Neural cell (in vitro differentiated cells): ENCODE measurements around the gene NDUFAF4. TPM values are rescaled to one million over a fixed set of nuclear protein-coding genes. Genes with fewer than 3 reads are reported as not detected.

Experiments
- H2AFZ ChIP-seq: fragments of 200-600, 300-800 bp; sonication (generic), shearing (Covaris generic); 2 replicates; pipeline ENCODE4 v1.6.0; 2014; ENCODE audit warnings: low read depth, mild to moderate bottlenecking, antibody characterized with exemption, low read length, moderate library complexity
- H3F3A ChIP-seq: fragments of 200-600 bp; shearing (Covaris generic); 2 replicates; pipeline ENCODE4 v1.6.1; 2016; ENCODE audit warnings: mild to moderate bottlenecking, moderate library complexity, mixed read lengths, antibody characterized with exemption, low read length; ENCODE audit not compliant: insufficient read depth, poor library complexity, severe bottlenecking
- H3K27ac ChIP-seq: fragments of 200-600, 300-800 bp; sonication (generic), shearing (Covaris generic); 2 replicates; pipeline ENCODE4 v1.5.1; 2014; ENCODE audit warnings: mild to moderate bottlenecking, low read length, moderate library complexity
- H3K27me3 ChIP-seq: fragments of 300-800, 200-600 bp; sonication (generic), shearing (Covaris generic); 2 replicates; pipeline ENCODE4 v1.6.0; 2014; ENCODE audit warnings: mild to moderate bottlenecking, low read depth, low read length, moderate library complexity; ENCODE audit not compliant: insufficient read depth
- H3K36me3 ChIP-seq: fragments of 300-800, 200-600 bp; sonication (generic), shearing (Covaris generic); 2 replicates; pipeline ENCODE4 v1.5.1; 2014; ENCODE audit warnings: mild to moderate bottlenecking, antibody characterized with exemption, low read length, moderate library complexity; ENCODE audit not compliant: insufficient read depth
- H3K4me2 ChIP-seq: fragments of 300-800, 200-600 bp; sonication (generic), shearing (Covaris generic); 2 replicates; pipeline ENCODE4 v1.6.0; 2014; ENCODE audit warnings: mild to moderate bottlenecking, low read length
- H3K4me3 ChIP-seq: fragments of 300-800, 200-600 bp; sonication (generic), shearing (Covaris generic); 2 replicates; pipeline ENCODE4 v1.5.1; 2014; ENCODE audit warnings: mild to moderate bottlenecking, low read length, moderate library complexity
- H3K79me2 ChIP-seq: fragments of 200-600 bp; shearing (Covaris generic); replicated peaks from 2 replicates; pipeline ENCODE4 v1.6.0; 2014; ENCODE audit warnings: mild to moderate bottlenecking, low read length, moderate library complexity; ENCODE audit not compliant: insufficient read depth
- H3K9ac ChIP-seq: fragments of 300-800, 200-600 bp; sonication (generic), shearing (Covaris generic); 2 replicates; pipeline ENCODE4 v1.6.1; 2016; ENCODE audit warnings: mild to moderate bottlenecking, low read length, mixed read lengths
- H3K9me2 ChIP-seq: fragments of 200-600 bp; shearing (Covaris generic); 2 replicates; pipeline ENCODE4 v1.6.1; 2016; ENCODE audit warnings: mild to moderate bottlenecking, low read length, mixed read lengths; ENCODE audit not compliant: insufficient read depth
- H3K9me3 ChIP-seq: fragments of 200-600, 300-800 bp; sonication (generic), shearing (Covaris generic); 2 replicates; pipeline ENCODE4 v1.6.1; 2016; ENCODE audit warnings: mild to moderate bottlenecking, mixed run types, low read length, moderate library complexity, mixed read lengths
- H4K20me1 ChIP-seq: fragments of 200-600 bp; shearing (Covaris generic); 2 replicates; pipeline ENCODE4 v1.6.1; 2016; ENCODE audit warnings: mild to moderate bottlenecking, mixed run types; ENCODE audit not compliant: insufficient read depth
- EP300 ChIP-seq: fragments of 450-650 bp; conservative IDR thresholded peaks from 2 replicates; pipeline ENCODE4 v1.6.1; 2014; ENCODE audit warnings: antibody characterized with exemption, mild to moderate bottlenecking, moderate library complexity; ENCODE audit not compliant: poor library complexity, severe bottlenecking
- MXI1 ChIP-seq: fragments of 450-650 bp; conservative IDR thresholded peaks from 2 replicates; pipeline ENCODE4 v1.6.1; 2014; ENCODE audit warnings: antibody characterized with exemption, mild to moderate bottlenecking; ENCODE audit not compliant: poor library complexity, severe bottlenecking
- POLR2AphosphoS5 ChIP-seq: IDR thresholded peaks from 2 replicates; pipeline ENCODE4 v1.6.1; 2012
- RAD21 ChIP-seq: fragments of 450-650 bp; conservative IDR thresholded peaks from 2 replicates; pipeline ENCODE4 v1.6.1; 2014; ENCODE audit warnings: antibody characterized with exemption, mild to moderate bottlenecking, moderate library complexity
- SMC3 ChIP-seq: fragments of 450-650 bp; conservative IDR thresholded peaks from 2 replicates; pipeline ENCODE4 v1.6.1; 2014; ENCODE audit warnings: antibody characterized with exemption, mild to moderate bottlenecking, moderate library complexity; ENCODE audit not compliant: poor library complexity
- TAF1 ChIP-seq: IDR thresholded peaks from 2 replicates; pipeline ENCODE4 v1.6.1; 2012; ENCODE audit warnings: low read depth
- polyA plus RNA-seq: library from polyadenylated mRNA; depleted of rRNA; stranded (reverse); fragments of >200 nt; gene quantifications from 2 replicates; pipeline ENCODE4 v1.2.3, GENCODE V29; 2014
- TF ChIP-seq, protein P1 (sequence below): fragments of 450-650 bp; IDR thresholded peaks from 2 replicates; pipeline ENCODE4 v1.5.1; 2014; ENCODE audit warnings: antibody characterized with exemption, mild to moderate bottlenecking, moderate library complexity; ENCODE audit not compliant: poor library complexity, severe bottlenecking
- TF ChIP-seq, protein P2 (sequence below): IDR thresholded peaks from 2 replicates; pipeline ENCODE4 v1.6.1; 2012; ENCODE audit warnings: borderline replicate concordance

NDUFAF4 gene
- polyA plus RNA-seq, 1 donor from 2014 or later, result 55.9 TPM

DNA sequence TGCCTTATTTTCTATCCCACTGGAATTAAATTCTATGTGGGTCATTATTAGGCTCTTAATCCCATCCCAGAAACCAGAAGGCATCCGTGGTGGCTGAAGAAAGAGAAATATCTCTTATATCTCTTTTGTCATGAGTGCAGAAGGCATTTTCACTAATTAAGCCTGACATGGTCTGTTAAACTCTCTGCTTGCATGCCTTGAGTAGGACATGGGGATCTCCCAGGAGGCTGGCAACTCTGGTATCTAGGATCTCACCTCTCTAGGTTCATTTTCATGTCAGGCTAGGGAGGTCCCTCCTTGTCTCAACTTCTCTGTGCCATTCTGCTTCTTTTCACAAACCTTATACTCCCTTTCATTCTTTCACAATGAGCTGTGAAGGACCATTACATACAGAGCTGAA lies 35.1 kb downstream of the NDUFAF4 start:
- H3K4me2 ChIP-seq, result no peak overlapping the region
- no peak overlapping the region for H3K9ac ChIP-seq
- H3K36me3 ChIP-seq, result no peaks in the 10 kb centered on the region
- no peaks in the 10 kb centered on the region for H3K9me3 ChIP-seq
- H2AFZ ChIP-seq, result no peak overlapping the region
- no peaks in the 10 kb centered on the region for H4K20me1 ChIP-seq
- no peak for TF ChIP-seq POLR2AphosphoS5
- no peak for TF ChIP-seq SMC3
- TF ChIP-seq MXI1, result no peak
- TF ChIP-seq, protein P1, sequence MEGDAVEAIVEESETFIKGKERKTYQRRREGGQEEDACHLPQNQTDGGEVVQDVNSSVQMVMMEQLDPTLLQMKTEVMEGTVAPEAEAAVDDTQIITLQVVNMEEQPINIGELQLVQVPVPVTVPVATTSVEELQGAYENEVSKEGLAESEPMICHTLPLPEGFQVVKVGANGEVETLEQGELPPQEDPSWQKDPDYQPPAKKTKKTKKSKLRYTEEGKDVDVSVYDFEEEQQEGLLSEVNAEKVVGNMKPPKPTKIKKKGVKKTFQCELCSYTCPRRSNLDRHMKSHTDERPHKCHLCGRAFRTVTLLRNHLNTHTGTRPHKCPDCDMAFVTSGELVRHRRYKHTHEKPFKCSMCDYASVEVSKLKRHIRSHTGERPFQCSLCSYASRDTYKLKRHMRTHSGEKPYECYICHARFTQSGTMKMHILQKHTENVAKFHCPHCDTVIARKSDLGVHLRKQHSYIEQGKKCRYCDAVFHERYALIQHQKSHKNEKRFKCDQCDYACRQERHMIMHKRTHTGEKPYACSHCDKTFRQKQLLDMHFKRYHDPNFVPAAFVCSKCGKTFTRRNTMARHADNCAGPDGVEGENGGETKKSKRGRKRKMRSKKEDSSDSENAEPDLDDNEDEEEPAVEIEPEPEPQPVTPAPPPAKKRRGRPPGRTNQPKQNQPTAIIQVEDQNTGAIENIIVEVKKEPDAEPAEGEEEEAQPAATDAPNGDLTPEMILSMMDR, result no peak
- TF ChIP-seq RAD21, result no peak
- TF ChIP-seq, protein P2, sequence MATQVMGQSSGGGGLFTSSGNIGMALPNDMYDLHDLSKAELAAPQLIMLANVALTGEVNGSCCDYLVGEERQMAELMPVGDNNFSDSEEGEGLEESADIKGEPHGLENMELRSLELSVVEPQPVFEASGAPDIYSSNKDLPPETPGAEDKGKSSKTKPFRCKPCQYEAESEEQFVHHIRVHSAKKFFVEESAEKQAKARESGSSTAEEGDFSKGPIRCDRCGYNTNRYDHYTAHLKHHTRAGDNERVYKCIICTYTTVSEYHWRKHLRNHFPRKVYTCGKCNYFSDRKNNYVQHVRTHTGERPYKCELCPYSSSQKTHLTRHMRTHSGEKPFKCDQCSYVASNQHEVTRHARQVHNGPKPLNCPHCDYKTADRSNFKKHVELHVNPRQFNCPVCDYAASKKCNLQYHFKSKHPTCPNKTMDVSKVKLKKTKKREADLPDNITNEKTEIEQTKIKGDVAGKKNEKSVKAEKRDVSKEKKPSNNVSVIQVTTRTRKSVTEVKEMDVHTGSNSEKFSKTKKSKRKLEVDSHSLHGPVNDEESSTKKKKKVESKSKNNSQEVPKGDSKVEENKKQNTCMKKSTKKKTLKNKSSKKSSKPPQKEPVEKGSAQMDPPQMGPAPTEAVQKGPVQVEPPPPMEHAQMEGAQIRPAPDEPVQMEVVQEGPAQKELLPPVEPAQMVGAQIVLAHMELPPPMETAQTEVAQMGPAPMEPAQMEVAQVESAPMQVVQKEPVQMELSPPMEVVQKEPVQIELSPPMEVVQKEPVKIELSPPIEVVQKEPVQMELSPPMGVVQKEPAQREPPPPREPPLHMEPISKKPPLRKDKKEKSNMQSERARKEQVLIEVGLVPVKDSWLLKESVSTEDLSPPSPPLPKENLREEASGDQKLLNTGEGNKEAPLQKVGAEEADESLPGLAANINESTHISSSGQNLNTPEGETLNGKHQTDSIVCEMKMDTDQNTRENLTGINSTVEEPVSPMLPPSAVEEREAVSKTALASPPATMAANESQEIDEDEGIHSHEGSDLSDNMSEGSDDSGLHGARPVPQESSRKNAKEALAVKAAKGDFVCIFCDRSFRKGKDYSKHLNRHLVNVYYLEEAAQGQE, result no peak
- H3K27me3 ChIP-seq, result no peaks in the 10 kb centered on the region
- no peaks in the 10 kb centered on the region for H3F3A ChIP-seq
- no peak overlapping the region for H3K4me3 ChIP-seq
- H3K79me2 ChIP-seq, result no peaks in the 10 kb centered on the region
- H3K9me2 ChIP-seq, result no peaks in the 10 kb centered on the region
- H3K27ac ChIP-seq, result no peak overlapping the region

DNA sequence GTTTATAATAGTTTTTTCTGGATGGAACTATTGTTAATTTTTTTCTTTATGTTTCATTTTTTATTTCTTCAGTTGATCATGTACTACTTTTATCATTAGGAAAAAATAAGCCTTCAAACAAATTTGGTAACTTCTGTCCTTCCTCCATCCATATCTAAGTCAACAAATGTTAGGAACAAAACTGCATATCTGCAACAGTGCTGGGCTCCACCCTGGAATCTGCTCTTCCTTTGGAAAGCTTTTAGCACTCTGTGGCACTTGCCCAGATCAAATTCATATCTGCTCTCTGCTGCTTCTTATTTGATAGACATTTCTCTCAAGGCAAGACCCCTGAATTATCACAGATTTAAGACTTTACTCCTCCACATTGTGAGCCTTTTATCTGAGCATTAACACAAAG lies 36.1 kb downstream of the NDUFAF4 start:
- Histone ChIP-seq H3K9me3 (no peaks in the 10 kb centered on the region), H3K9me2 (no peaks in the 10 kb centered on the region), H3K79me2 (no peaks in the 10 kb centered on the region), H3F3A (no peaks in the 10 kb centered on the region), H2AFZ (no peak overlapping the region), H3K4me3 (no peak overlapping the region), H3K9ac (no peak overlapping the region), H3K27ac (no peak overlapping the region), H3K27me3 (no peaks in the 10 kb centered on the region), H3K36me3 (no peaks in the 10 kb centered on the region), H3K4me2 (no peak overlapping the region), H4K20me1 (no peaks in the 10 kb centered on the region)
- no peak for TF ChIP-seq TAF1
- TF ChIP-seq, protein P1, result no peak
- TF ChIP-seq EP300, result no peak
- TF ChIP-seq POLR2AphosphoS5, result no peak
